GM12891 (cell line): ENCODE measurements around the gene DNER.
"Not testable (repeated sequence)": the region's sequence is repeated elsewhere in the genome, so short reads cannot be mapped to it uniquely, and the experiment has no call there.

Experiments
- DNase-seq: peaks from one replicate; pipeline ENCODE4 v3.0.0; 2011; ENCODE audit warnings: low spot score; ENCODE audit not compliant: insufficient read length
- FAIRE-seq: peaks from 2 replicates; lab custom pipeline; 2011; peaks lifted over from hg19 to GRCh38; lab: Jason Lieb, UNC
- PAX5 ChIP-seq: IDR thresholded peaks from 2 replicates; pipeline ENCODE4 v1.6.1; 2011; ENCODE audit warnings: low read length, moderate library complexity, mild to moderate bottlenecking; ENCODE audit not compliant: insufficient read depth, severe bottlenecking
- POLR2A ChIP-seq: IDR thresholded peaks from 2 replicates; pipeline ENCODE4 v1.6.1; 2011; ENCODE audit warnings: low read depth, low read length, control low read depth
- POLR2AphosphoS5 ChIP-seq: IDR thresholded peaks from 2 replicates; pipeline ENCODE4 v1.6.1; 2011; ENCODE audit warnings: low read depth, low read length, control low read depth
- POU2F2 ChIP-seq: IDR thresholded peaks from 2 replicates; pipeline ENCODE4 v1.6.1; 2011; ENCODE audit warnings: low read depth, mild to moderate bottlenecking, control low read depth, low read length, moderate library complexity
- SPI1 ChIP-seq: IDR thresholded peaks from 2 replicates; pipeline ENCODE4 v1.6.1; 2011; ENCODE audit warnings: low read depth, low read length, control low read depth
- TAF1 ChIP-seq: IDR thresholded peaks from 2 replicates; pipeline ENCODE4 v1.6.1; 2011; ENCODE audit warnings: low read depth, low read length, control low read depth

Gene DNER

GRCh38 chr2:229734410-229734809, 20.1 kb upstream of the DNER start:
- DNase-seq (no peak), FAIRE-seq (no peak)
- TF ChIP-seq PAX5, result no peak

- no peak for DNase-seq
- TF ChIP-seq POU2F2 (no peak), PAX5 (no peak), TAF1 (no peak), POLR2A (no peak), POLR2AphosphoS5 (no peak), SPI1 (no peak)
- no peak for FAIRE-seq
Measured at GRCh38 chr2:229733611-229734245, 19.4 kb upstream of the DNER start.

GRCh38 chr2:229732897-229733296, 18.5 kb upstream of the DNER start:
- DNase-seq, result no peak
- FAIRE-seq, result peak; percentile 62
- TF ChIP-seq PAX5 (no peak), POLR2A (no peak), TAF1 (no peak), SPI1 (no peak), POLR2AphosphoS5 (no peak), POU2F2 (no peak)

- no peak for FAIRE-seq
- TF ChIP-seq POLR2A, result no peak
- TF ChIP-seq PAX5, result no peak
- no peak for TF ChIP-seq TAF1
- no peak for TF ChIP-seq POU2F2
- TF ChIP-seq SPI1, result no peak
- TF ChIP-seq POLR2AphosphoS5, result no peak
- DNase-seq, result no peak
Measured at GRCh38 chr2:229731916-229732315, 17.6 kb upstream of the DNER start.

- no peak for TF ChIP-seq POLR2A
- TF ChIP-seq TAF1, result no peak
- no peak for TF ChIP-seq SPI1
- no peak for TF ChIP-seq PAX5
- TF ChIP-seq POU2F2, result no peak
- no peak for TF ChIP-seq POLR2AphosphoS5
- DNase-seq, result no peak
- FAIRE-seq, result no peak
Measured at GRCh38 chr2:229731363-229731762, 17.0 kb upstream of the DNER start.

GRCh38 chr2:229728370-229728769, 14.0 kb upstream of the DNER start:
- FAIRE-seq (no peak), DNase-seq (no peak)

GRCh38 chr2:229726643-229727042, 12.3 kb upstream of the DNER start:
- DNase-seq (no peak), FAIRE-seq (no peak)
- TF ChIP-seq TAF1 (no peak), SPI1 (no peak), POLR2A (no peak), POLR2AphosphoS5 (no peak), POU2F2 (no peak), PAX5 (no peak)

More at GRCh38 chr2:229728370-229728769, 14.0 kb upstream of the DNER start:
- TF ChIP-seq POU2F2 (no peak), POLR2AphosphoS5 (no peak), SPI1 (no peak), PAX5 (no peak), TAF1 (no peak)

GRCh38 chr2:229725716-229726574, 11.6 kb upstream of the DNER start:
- TF ChIP-seq POLR2AphosphoS5, result no peak
- no peak for TF ChIP-seq POU2F2
- no peak for TF ChIP-seq TAF1
- TF ChIP-seq SPI1, result no peak
- no peak for TF ChIP-seq POLR2A
- no peak for TF ChIP-seq PAX5
- DNase-seq (no peak), FAIRE-seq (peak; percentile 52)

GRCh38 chr2:229723192-229723591, 8.8 kb upstream of the DNER start:
- DNase-seq, FAIRE-seq: not testable (repeated sequence)
